HEK293 (cell line): ENCODE results near the gene HCFC1.

ENCODE experiments used
- CTCF ChIA-PET: fragments of 350-600 bp; formaldehyde crosslinking; extraction: SDS; loops from one replicate; lab custom pipeline; 2021; ENCODE audit warnings: antibody characterized with exemption; lab: Yijun Ruan, JAX
- POLR2A ChIA-PET: fragments of 300-600 bp; formaldehyde crosslinking; extraction: SDS; loops from one replicate; lab custom pipeline; 2020; ENCODE audit warnings: antibody characterized with exemption, inconsistent platforms; lab: Yijun Ruan, JAX
- H3K27ac ChIP-seq: fragments of 200-500 bp; sonication (Bioruptor generic); 2 replicates; pipeline ENCODE4 v1.5.1; 2014; ENCODE audit warnings: low read depth, low read length, control low read depth, inconsistent platforms; ENCODE audit errors: extremely low read depth
- H3K36me3 ChIP-seq, 2 experiments: fragments of 200-500 bp in 1 of 2; sonication (Bioruptor generic) in 1 of 2; 1 replicate in 1 of 2; 2 replicates in 1 of 2; pipeline ENCODE4 v1.5.1; 2014 to 2017; ENCODE audit warnings: inconsistent platforms in 2 of 2, low read length in 2 of 2; ENCODE audit not compliant: control insufficient read depth in 2 of 2, insufficient read depth in 1 of 2
- H3K4me1 ChIP-seq: fragments of 200-500 bp; sonication (Bioruptor generic); 2 replicates; pipeline ENCODE4 v1.5.1; 2014; ENCODE audit warnings: mild to moderate bottlenecking, low read length, inconsistent platforms; ENCODE audit not compliant: control insufficient read depth, insufficient read depth
- H3K4me3 ChIP-seq: 2 replicates; pipeline ENCODE4 v1.5.1; 2011; ENCODE audit warnings: low read depth, mild to moderate bottlenecking, control low read depth, low read length, moderate library complexity
- H3K9me3 ChIP-seq: fragments of 200-500 bp; sonication (Bioruptor generic); 2 replicates; pipeline ENCODE4 v1.5.1; 2014; ENCODE audit warnings: low read depth, low read length, inconsistent platforms; ENCODE audit not compliant: control insufficient read depth, insufficient read depth
- PATZ1 ChIP-seq: fragments of 450-650 bp; formaldehyde crosslinking; IDR thresholded peaks from 2 replicates; pipeline ENCODE4 v1.5.1; 2016; ENCODE audit warnings: missing biosample characterization, missing genetic modification characterization
- PBX3 ChIP-seq: sonication (generic); formaldehyde crosslinking; IDR thresholded peaks from 2 replicates; pipeline ENCODE4 v1.8.1; 2022; ENCODE audit warnings: mild to moderate bottlenecking, moderate library complexity, missing genetic modification reagents
- SCRT2 ChIP-seq: fragments of 450-650 bp; formaldehyde crosslinking; IDR thresholded peaks from 2 replicates; pipeline ENCODE4 v1.5.1; 2016; ENCODE audit warnings: missing biosample characterization, missing genetic modification characterization
- TRIM28 ChIP-seq: IDR thresholded peaks from 2 replicates; pipeline ENCODE4 v1.6.1; 2011; ENCODE audit warnings: low read length, control low read depth, borderline replicate concordance
- ZBTB17 ChIP-seq: fragments of 450-650 bp; formaldehyde crosslinking; IDR thresholded peaks from 2 replicates; pipeline ENCODE4 v1.5.1; 2016; ENCODE audit warnings: missing biosample characterization, missing genetic modification characterization
- ZBTB6 ChIP-seq: fragments of 450-650 bp; formaldehyde crosslinking; IDR thresholded peaks from 2 replicates; pipeline ENCODE4 v1.5.1; 2017; ENCODE audit warnings: missing biosample characterization, missing genetic modification characterization
- ZFHX2 ChIP-seq: fragments of 450-650 bp; formaldehyde crosslinking; conservative IDR thresholded peaks from 2 replicates; pipeline ENCODE4 v1.5.1; 2016; ENCODE audit warnings: missing biosample characterization, missing genetic modification characterization
- ZNF146 ChIP-seq: fragments of 450-650 bp; formaldehyde crosslinking; IDR thresholded peaks from 2 replicates; pipeline ENCODE4 v1.5.1; 2016; ENCODE audit warnings: missing biosample characterization, missing genetic modification characterization
- ZNF157 ChIP-seq: fragments of 450-650 bp; formaldehyde crosslinking; IDR thresholded peaks from 2 replicates; pipeline ENCODE4 v1.5.1; 2016; ENCODE audit warnings: missing biosample characterization, missing genetic modification characterization
- ZNF202 ChIP-seq: fragments of 450-650 bp; formaldehyde crosslinking; IDR thresholded peaks from 2 replicates; pipeline ENCODE4 v1.5.1; 2016; ENCODE audit warnings: missing biosample characterization, missing genetic modification characterization, borderline replicate concordance
- ZNF423 ChIP-seq: fragments of 450-650 bp; formaldehyde crosslinking; IDR thresholded peaks from 2 replicates; pipeline ENCODE4 v1.5.1; 2016; ENCODE audit warnings: missing biosample characterization, missing genetic modification characterization
- ZNF449 ChIP-seq: fragments of 450-650 bp; formaldehyde crosslinking; IDR thresholded peaks from 2 replicates; pipeline ENCODE4 v1.5.1; 2017; ENCODE audit warnings: missing biosample characterization, mild to moderate bottlenecking, missing genetic modification characterization, moderate library complexity
- ZNF473 ChIP-seq: fragments of 450-650 bp; formaldehyde crosslinking; IDR thresholded peaks from 2 replicates; pipeline ENCODE4 v1.5.1; 2017; ENCODE audit warnings: missing biosample characterization, missing genetic modification characterization
- ZNF600 ChIP-seq: fragments of 450-650 bp; formaldehyde crosslinking; IDR thresholded peaks from 2 replicates; pipeline ENCODE4 v1.5.1; 2016; ENCODE audit warnings: missing biosample characterization, missing genetic modification characterization
- ZNF701 ChIP-seq: fragments of 450-650 bp; formaldehyde crosslinking; IDR thresholded peaks from 2 replicates; pipeline ENCODE4 v1.5.1; 2016; ENCODE audit warnings: missing biosample characterization, missing genetic modification characterization
- ZNF707 ChIP-seq: fragments of 450-650 bp; formaldehyde crosslinking; IDR thresholded peaks from 2 replicates; pipeline ENCODE4 v1.5.1; 2016; ENCODE audit warnings: missing biosample characterization, missing genetic modification characterization
- ZNF792 ChIP-seq: fragments of 450-650 bp; formaldehyde crosslinking; IDR thresholded peaks from 2 replicates; pipeline ENCODE4 v1.5.1; 2016; ENCODE audit warnings: missing biosample characterization, missing genetic modification characterization

HCFC1 gene

GRCh38 chrX:153967536-153968224 is 3.9 kb downstream of the HCFC1 start:
- Histone ChIP-seq H3K27ac (no peak overlapping the region), H3K9me3 (no peaks in the 10 kb centered on the region), H3K4me3 (no peak overlapping the region), H3K36me3 (peaks cover 5 to 55% of the 10 kb centered on the region in 2 experiments; a peak in 2 of 3 replicates), H3K4me1 (peaks cover 4% of the 10 kb centered on the region; the same call in 1 of the 2 replicates)
- CTCF ChIA-PET = interaction anchor here (0.6 to 7.0 kb wide), 10 partner anchors 14 to 506 kb away, joined by 3 to 65 read pairs (median 4); no protein-coding TSS in a partner anchor
- TF ChIP-seq ZNF600 (tag by site-specific recombination) (peak; percentile 38; the same call in 1 of the 2 replicates), ZBTB6 (tag by site-specific recombination) (no peak)
- POLR2A ChIA-PET = interaction anchor here (1.1 to 1.5 kb wide), 2 partner anchors 21 to 28 kb away, joined by 4 to 6 read pairs; no protein-coding TSS in a partner anchor

- Histone ChIP-seq H3K27ac (no peak overlapping the region), H3K4me1 (peaks cover 4% of the 10 kb centered on the region; the same call in 1 of the 2 replicates)
- CTCF ChIA-PET = interaction anchor here (0.6 to 7.0 kb wide), 7 partner anchors 13 to 505 kb away, joined by 3 to 65 read pairs (median 4); no protein-coding TSS in a partner anchor
- POLR2A ChIA-PET = interaction anchor here (0.6 to 1.5 kb wide), 3 partner anchors 18 to 871 kb away, joined by 3 to 6 read pairs (median 3); no protein-coding TSS in a partner anchor
- TF ChIP-seq SCRT2 = 0 out of 2 replicates have a peak, but pooled peaks have one; percentile 22
- TF ChIP-seq ZFHX2 (tag by site-specific recombination) = peak; percentile 33; the same call in 1 of the 2 replicates
- no peak for TF ChIP-seq ZNF701
- TF ChIP-seq, all 188 proteins: peak for 2
- Histone ChIP-seq H3K4me3 (no peak overlapping the region), H3K36me3 (peaks cover 9 to 62% of the 10 kb centered on the region in 2 experiments; a peak in 2 of 3 replicates), H3K9me3 (no peaks in the 10 kb centered on the region)
Measured at GRCh38 chrX:153966841-153967535, 4.6 kb downstream of the HCFC1 start.

GRCh38 chrX:153966283-153966688 is 5.3 kb downstream of the HCFC1 start:
- H3K4me3 ChIP-seq = no peak overlapping the region
- H3K27ac ChIP-seq = no peak overlapping the region
- ChIA-PET CTCF (interaction anchor here (1.5 to 7.0 kb wide), 3 partner anchors 13 to 47 kb away, joined by 4 to 65 read pairs (median 5); no protein-coding TSS in a partner anchor), POLR2A (interaction anchor here (0.6 to 1.5 kb wide), 3 partner anchors 18 to 872 kb away, joined by 3 to 6 read pairs (median 3); no protein-coding TSS in a partner anchor)
- H3K36me3 ChIP-seq = peaks cover 13 to 69% of the 10 kb centered on the region in 2 experiments; a peak in 2 of 3 replicates
- H3K9me3 ChIP-seq = no peaks in the 10 kb centered on the region
- TF ChIP-seq PBX3 (0 out of 2 replicates have a peak, but pooled peaks have one; percentile 32), ZNF146 (tag by site-specific recombination) (no peak)
- H3K4me1 ChIP-seq = peaks cover 4% of the 10 kb centered on the region; the same call in 1 of the 2 replicates

- ChIA-PET CTCF (interaction anchor here (1.0 to 7.0 kb wide), 2 partner anchors 13 to 19 kb away, joined by 3 to 65 read pairs; no protein-coding TSS in a partner anchor), POLR2A (interaction anchor here (0.6 kb wide), 1 partner anchor 124 kb away, joined by 4 read pairs; no protein-coding TSS in a partner anchor)
- H3K9me3 ChIP-seq = no peaks in the 10 kb centered on the region
- H3K4me3 ChIP-seq = no peak overlapping the region
- H3K4me1 ChIP-seq = peaks cover 4% of the 10 kb centered on the region; the same call in 1 of the 2 replicates
- peaks cover 19 to 78% of the 10 kb centered on the region in 2 experiments for H3K36me3 ChIP-seq
- no peak overlapping the region for H3K27ac ChIP-seq
- TF ChIP-seq ZNF707 (tag by site-specific recombination) (no peak), ZNF792 (tag by site-specific recombination) (no peak), ZNF157 (tag by site-specific recombination) (no peak), ZNF473 (no peak), ZBTB17 (tag by site-specific recombination) (no peak), ZNF202 (tag by site-specific recombination) (no peak), ZNF423 (tag by site-specific recombination) (no peak), ZNF449 (tag by site-specific recombination) (no peak), PATZ1 (no peak), TRIM28 (no peak)
Measured at GRCh38 chrX:153965406-153965805, 6.2 kb downstream of the HCFC1 start.
